Measurements from ENCODE around the gene REPS1.

DNA sequence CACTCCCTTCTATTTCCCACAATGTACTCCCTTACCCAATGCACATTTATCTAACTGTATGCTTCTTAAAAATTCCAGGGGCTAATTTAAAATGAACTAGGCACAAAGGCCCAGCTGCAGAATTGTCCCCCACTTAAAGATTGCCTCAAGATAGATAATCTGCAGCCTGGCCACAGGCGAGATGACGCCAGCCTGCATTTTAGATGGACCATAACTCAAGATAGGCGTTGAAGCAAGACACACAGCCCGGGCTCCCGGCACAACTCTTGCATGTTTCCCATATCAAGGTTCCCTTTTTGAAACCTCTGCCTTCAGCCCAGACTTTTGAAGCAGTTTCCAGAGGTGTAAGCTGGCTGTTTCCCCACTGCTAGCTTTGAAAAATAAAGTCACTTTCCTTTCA lies 3.2 kb upstream of the REPS1 start:
- TF ChIP-seq, protein P1, sequence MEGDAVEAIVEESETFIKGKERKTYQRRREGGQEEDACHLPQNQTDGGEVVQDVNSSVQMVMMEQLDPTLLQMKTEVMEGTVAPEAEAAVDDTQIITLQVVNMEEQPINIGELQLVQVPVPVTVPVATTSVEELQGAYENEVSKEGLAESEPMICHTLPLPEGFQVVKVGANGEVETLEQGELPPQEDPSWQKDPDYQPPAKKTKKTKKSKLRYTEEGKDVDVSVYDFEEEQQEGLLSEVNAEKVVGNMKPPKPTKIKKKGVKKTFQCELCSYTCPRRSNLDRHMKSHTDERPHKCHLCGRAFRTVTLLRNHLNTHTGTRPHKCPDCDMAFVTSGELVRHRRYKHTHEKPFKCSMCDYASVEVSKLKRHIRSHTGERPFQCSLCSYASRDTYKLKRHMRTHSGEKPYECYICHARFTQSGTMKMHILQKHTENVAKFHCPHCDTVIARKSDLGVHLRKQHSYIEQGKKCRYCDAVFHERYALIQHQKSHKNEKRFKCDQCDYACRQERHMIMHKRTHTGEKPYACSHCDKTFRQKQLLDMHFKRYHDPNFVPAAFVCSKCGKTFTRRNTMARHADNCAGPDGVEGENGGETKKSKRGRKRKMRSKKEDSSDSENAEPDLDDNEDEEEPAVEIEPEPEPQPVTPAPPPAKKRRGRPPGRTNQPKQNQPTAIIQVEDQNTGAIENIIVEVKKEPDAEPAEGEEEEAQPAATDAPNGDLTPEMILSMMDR (IDR thresholded peaks at IDR 0.05 in 4 of 5, conservative IDR thresholded peaks at IDR 0.05 in 1 of 5): no peak
- TF ChIP-seq POLR2A (IDR thresholded peaks at IDR 0.05): no peak

Data from gastrocnemius medialis (tissue), 4 donors.